ENCODE results near the gene PRKG1.

Gene PRKG1

DNA sequence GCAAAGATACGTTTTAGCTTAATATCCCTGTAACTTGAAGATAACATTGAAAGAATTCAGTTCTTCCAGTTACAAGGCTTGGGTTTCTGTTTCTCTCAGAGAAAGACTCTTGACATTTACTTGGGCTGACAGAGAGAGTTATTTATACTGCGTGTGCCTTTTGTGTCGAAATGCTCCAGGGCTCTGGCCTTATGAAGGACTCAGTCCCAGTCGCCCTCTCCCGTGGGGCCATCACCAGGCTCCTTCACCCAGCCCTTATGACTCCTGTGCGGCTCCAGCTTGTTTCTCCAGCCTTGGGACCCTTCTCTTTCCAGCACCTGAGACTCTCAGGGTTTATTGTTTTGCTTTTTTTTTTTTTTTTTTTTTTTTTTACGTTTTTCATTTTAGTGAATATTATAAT, 997.5 kb downstream of the PRKG1 start:
- H3K9ac ChIP-seq (ENCODE audit: low read depth, low read length), result no peak overlapping the region
- H3K9me3 ChIP-seq (ENCODE audit: insufficient read depth, low read depth, low read length), result no peaks in the 10 kb centered on the region
- H3K27me3 ChIP-seq (ENCODE audit: insufficient read depth, low read length), result no peaks in the 10 kb centered on the region
- H3K4me1 ChIP-seq (ENCODE audit: insufficient read depth, low read length), result no peaks in the 10 kb centered on the region
- H3K36me3 ChIP-seq (ENCODE audit: insufficient read depth, low read length), result no peaks in the 10 kb centered on the region
- 93% methylated on average over 6 of the region's 7 CpGs for WGBS
- H3K4me3 ChIP-seq (ENCODE audit: low read length), result no peak overlapping the region
- no peak overlapping the region for H3K27ac ChIP-seq (ENCODE audit: low read depth, low read length)

GRCh38 chr10:52074505-52075026, 1000.3 kb downstream of the PRKG1 start:
- Histone ChIP-seq H3K27me3 (ENCODE audit: insufficient read depth, low read length) (no peaks in the 10 kb centered on the region), H3K4me1 (ENCODE audit: insufficient read depth, low read length) (no peaks in the 10 kb centered on the region), H3K27ac (ENCODE audit: low read depth, low read length) (no peak overlapping the region), H3K9ac (ENCODE audit: low read depth, low read length) (no peak overlapping the region), H3K4me3 (ENCODE audit: low read length) (no peak overlapping the region), H3K36me3 (ENCODE audit: insufficient read depth, low read length) (no peaks in the 10 kb centered on the region), H3K9me3 (ENCODE audit: insufficient read depth, low read depth, low read length) (no peaks in the 10 kb centered on the region)
- 92% methylated on average over 3 of the region's 3 CpGs for WGBS

DNA sequence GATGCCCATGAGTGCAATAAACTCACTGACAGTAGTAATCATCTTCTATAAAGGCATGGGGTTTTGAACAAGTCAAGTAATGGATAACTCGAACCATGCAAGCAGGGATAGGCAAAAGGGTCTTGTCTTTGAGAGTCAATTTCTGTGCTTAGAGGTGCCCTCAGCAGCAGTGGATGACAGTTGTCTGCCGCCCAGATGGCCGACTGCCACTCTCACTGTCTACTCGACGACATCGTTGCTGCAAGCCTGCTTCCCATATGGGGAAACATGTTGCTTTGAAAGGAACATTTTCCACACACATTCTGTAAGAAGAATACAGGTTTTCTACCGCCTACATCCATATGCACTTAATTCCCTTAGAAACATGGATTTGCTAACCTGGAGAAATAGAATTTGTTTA, 1003.5 kb downstream of the PRKG1 start:
- H3K36me3 ChIP-seq (ENCODE audit: insufficient read depth, low read length), result no peaks in the 10 kb centered on the region
- H3K4me3 ChIP-seq (ENCODE audit: low read length), result no peak overlapping the region
- H3K9ac ChIP-seq (ENCODE audit: low read depth, low read length), result no peak overlapping the region
- no peaks in the 10 kb centered on the region for H3K4me1 ChIP-seq (ENCODE audit: insufficient read depth, low read length)
- H3K27ac ChIP-seq (ENCODE audit: low read depth, low read length), result no peak overlapping the region
- no peaks in the 10 kb centered on the region for H3K9me3 ChIP-seq (ENCODE audit: insufficient read depth, low read depth, low read length)
- 78% methylated on average over 7 of the region's 7 CpGs for WGBS
- H3K27me3 ChIP-seq (ENCODE audit: insufficient read depth, low read length), result no peaks in the 10 kb centered on the region

GRCh38 chr10:52078397-52078937, 1004.2 kb downstream of the PRKG1 start:
- Histone ChIP-seq H3K4me3 (ENCODE audit: low read length) (no peak overlapping the region), H3K36me3 (ENCODE audit: insufficient read depth, low read length) (no peaks in the 10 kb centered on the region), H3K9me3 (ENCODE audit: insufficient read depth, low read depth, low read length) (no peaks in the 10 kb centered on the region), H3K27me3 (ENCODE audit: insufficient read depth, low read length) (no peaks in the 10 kb centered on the region), H3K27ac (ENCODE audit: low read depth, low read length) (no peak overlapping the region), H3K9ac (ENCODE audit: low read depth, low read length) (no peak overlapping the region), H3K4me1 (ENCODE audit: insufficient read depth, low read length) (no peaks in the 10 kb centered on the region)
- 100% methylated on average over 1 of the region's 2 CpGs for WGBS

DNA sequence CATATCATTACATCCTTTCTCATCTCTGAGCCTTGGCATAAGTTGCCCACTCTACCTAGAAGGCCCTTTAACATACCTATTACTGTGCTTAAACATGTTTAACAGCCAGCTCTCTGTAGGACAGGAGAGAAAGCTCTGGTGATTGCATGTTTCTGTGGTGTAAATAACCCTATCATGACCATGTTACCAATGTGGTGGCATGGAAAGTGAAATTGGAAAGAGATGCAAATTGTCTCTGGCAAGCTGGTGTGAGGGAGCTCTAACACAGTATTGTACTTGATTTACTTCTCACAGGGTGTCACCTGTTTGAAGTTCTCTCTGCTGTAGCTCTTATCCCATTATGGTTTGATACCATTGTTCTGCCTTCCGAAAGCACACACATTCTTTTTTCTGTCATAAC, 1008.0 kb downstream of the PRKG1 start:
- no peaks in the 10 kb centered on the region for H3K36me3 ChIP-seq (ENCODE audit: insufficient read depth, low read length)
- 96% methylated on average over 1 of the region's 1 CpG for WGBS

GRCh38 chr10:52083422-52083821, 1009.1 kb downstream of the PRKG1 start:
- no peaks in the 10 kb centered on the region for H3K9me3 ChIP-seq (ENCODE audit: insufficient read depth, low read depth, low read length)
- H3K9ac ChIP-seq (ENCODE audit: low read depth, low read length), result no peak overlapping the region
- no peak overlapping the region for H3K27ac ChIP-seq (ENCODE audit: low read depth, low read length)
- WGBS, result 48% methylated on average over 2 of the region's 4 CpGs
- no peaks in the 10 kb centered on the region for H3K4me1 ChIP-seq (ENCODE audit: insufficient read depth, low read length)
- H3K27me3 ChIP-seq (ENCODE audit: insufficient read depth, low read length), result no peaks in the 10 kb centered on the region
- H3K4me3 ChIP-seq (ENCODE audit: low read length), result no peak overlapping the region
- H3K36me3 ChIP-seq (ENCODE audit: insufficient read depth, low read length), result no peaks in the 10 kb centered on the region

More for the DNA sequence above, 1008.0 kb downstream of the PRKG1 start:
- Histone ChIP-seq H3K9me3 (ENCODE audit: insufficient read depth, low read depth, low read length) (no peaks in the 10 kb centered on the region), H3K27ac (ENCODE audit: low read depth, low read length) (no peak overlapping the region), H3K27me3 (ENCODE audit: insufficient read depth, low read length) (no peaks in the 10 kb centered on the region), H3K4me1 (ENCODE audit: insufficient read depth, low read length) (no peaks in the 10 kb centered on the region), H3K9ac (ENCODE audit: low read depth, low read length) (no peak overlapping the region), H3K4me3 (ENCODE audit: low read length) (no peak overlapping the region)

GRCh38 chr10:52092390-52092789, 1018.1 kb downstream of the PRKG1 start:
- Histone ChIP-seq H3K9me3 (ENCODE audit: insufficient read depth, low read depth, low read length) (no peaks in the 10 kb centered on the region), H3K4me1 (ENCODE audit: insufficient read depth, low read length) (peaks cover 18% of the 10 kb centered on the region), H3K9ac (ENCODE audit: low read depth, low read length) (no peak overlapping the region), H3K4me3 (ENCODE audit: low read length) (no peak overlapping the region), H3K27me3 (ENCODE audit: insufficient read depth, low read length) (no peaks in the 10 kb centered on the region), H3K27ac (ENCODE audit: low read depth, low read length) (no peak overlapping the region), H3K36me3 (ENCODE audit: insufficient read depth, low read length) (no peaks in the 10 kb centered on the region)

- no peak overlapping the region for H3K9ac ChIP-seq (ENCODE audit: low read depth, low read length)
- H3K27ac ChIP-seq (ENCODE audit: low read depth, low read length), result no peak overlapping the region
- no peaks in the 10 kb centered on the region for H3K9me3 ChIP-seq (ENCODE audit: insufficient read depth, low read depth, low read length)
- WGBS, result 89% methylated on average over 1 of the region's 1 CpG
- H3K4me3 ChIP-seq (ENCODE audit: low read length), result no peak overlapping the region
- H3K4me1 ChIP-seq (ENCODE audit: insufficient read depth, low read length), result peaks cover 2% of the 10 kb centered on the region; the same call in 1 of the 2 replicates
- no peaks in the 10 kb centered on the region for H3K27me3 ChIP-seq (ENCODE audit: insufficient read depth, low read length)
- no peaks in the 10 kb centered on the region for H3K36me3 ChIP-seq (ENCODE audit: insufficient read depth, low read length)
Observed at GRCh38 chr10:52098130-52098529, 1023.8 kb downstream of the PRKG1 start.

- H3K36me3 ChIP-seq (ENCODE audit: insufficient read depth, low read length), result no peaks in the 10 kb centered on the region
- no peak overlapping the region for H3K9ac ChIP-seq (ENCODE audit: low read depth, low read length)
- no peak overlapping the region for H3K4me3 ChIP-seq (ENCODE audit: low read length)
- no peaks in the 10 kb centered on the region for H3K9me3 ChIP-seq (ENCODE audit: insufficient read depth, low read depth, low read length)
- no peak overlapping the region for H3K27ac ChIP-seq (ENCODE audit: low read depth, low read length)
- 95% methylated on average over 3 of the region's 5 CpGs for WGBS
- no peaks in the 10 kb centered on the region for H3K4me1 ChIP-seq (ENCODE audit: insufficient read depth, low read length)
- H3K27me3 ChIP-seq (ENCODE audit: insufficient read depth, low read length), result no peaks in the 10 kb centered on the region
Observed at GRCh38 chr10:52099026-52099600, 1024.8 kb downstream of the PRKG1 start.

GRCh38 chr10:52100011-52100547, 1025.8 kb downstream of the PRKG1 start:
- Histone ChIP-seq H3K9ac (ENCODE audit: low read depth, low read length) (no peak overlapping the region), H3K4me3 (ENCODE audit: low read length) (no peak overlapping the region), H3K36me3 (ENCODE audit: insufficient read depth, low read length) (no peaks in the 10 kb centered on the region), H3K9me3 (ENCODE audit: insufficient read depth, low read depth, low read length) (no peaks in the 10 kb centered on the region), H3K27me3 (ENCODE audit: insufficient read depth, low read length) (no peaks in the 10 kb centered on the region), H3K4me1 (ENCODE audit: insufficient read depth, low read length) (no peaks in the 10 kb centered on the region), H3K27ac (ENCODE audit: low read depth, low read length) (no peak overlapping the region)
- WGBS, result 87% methylated on average over 6 of the region's 6 CpGs

DNA sequence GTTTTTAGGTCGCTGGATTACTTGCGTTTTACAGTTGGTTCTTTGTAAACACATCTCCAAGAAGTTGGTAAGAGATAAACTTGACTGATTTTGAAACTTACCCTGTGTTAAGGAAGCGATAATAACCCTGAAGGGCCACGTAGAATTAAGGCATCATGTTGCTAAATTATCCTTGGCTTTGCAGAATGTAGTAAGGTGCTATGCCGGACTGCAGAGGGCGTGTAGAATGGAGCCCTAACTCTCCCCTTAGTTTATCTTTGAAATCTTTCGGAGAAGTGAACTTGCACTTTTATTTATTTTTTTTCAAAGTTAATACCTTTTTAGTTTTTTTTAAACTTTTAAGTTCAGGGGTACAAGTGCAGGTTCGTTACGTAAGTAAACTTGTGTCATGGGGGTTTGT, 1031.0 kb downstream of the PRKG1 start:
- Histone ChIP-seq H3K27me3 (ENCODE audit: insufficient read depth, low read length) (no peaks in the 10 kb centered on the region), H3K4me1 (ENCODE audit: insufficient read depth, low read length) (peaks cover 2% of the 10 kb centered on the region; the same call in 1 of the 2 replicates), H3K27ac (ENCODE audit: low read depth, low read length) (no peak overlapping the region), H3K9me3 (ENCODE audit: insufficient read depth, low read depth, low read length) (no peaks in the 10 kb centered on the region), H3K36me3 (ENCODE audit: insufficient read depth, low read length) (no peaks in the 10 kb centered on the region), H3K9ac (ENCODE audit: low read depth, low read length) (no peak overlapping the region), H3K4me3 (ENCODE audit: low read length) (no peak overlapping the region)
- 88% methylated on average over 6 of the region's 9 CpGs for WGBS

Measured in HUES64 (cell line).